Thyroid gland (tissue), 4 donors: ENCODE measurements around the gene NFKB1. TPM values are rescaled to one million over a fixed set of nuclear protein-coding genes. Genes with fewer than 3 reads are reported as not detected.

Experiments used
- DNase-seq, 2 donors: peaks; one replicate each; pipeline ENCODE4 v3.0.0-alpha.2; 2019
- H3K27ac ChIP-seq, 3 donors: fragments of 200-600 bp; sonication (generic); 1 replicate in 2 of 3; 2 replicates in 1 of 3; pipeline ENCODE4 v1.5.1; 2016 to 2019; ENCODE audit warnings: mild to moderate bottlenecking in 1 of 3, moderate library complexity in 1 of 3
- H3K27me3 ChIP-seq: fragments of 200-600 bp; sonication (generic); one replicate; pipeline ENCODE4 v1.5.1; 2019
- H3K36me3 ChIP-seq, 2 donors: fragments of 200-600 bp; sonication (generic); one replicate each; pipeline ENCODE4 v1.5.1; 2016 to 2019
- H3K4me1 ChIP-seq, 2 donors: fragments of 200-600 bp; sonication (generic); one replicate each; pipeline ENCODE4 v1.5.1; 2017 to 2019
- H3K4me3 ChIP-seq, 3 donors: fragments of 200-600 bp; sonication (generic); replicated peaks in 1 of 3; 1 replicate in 2 of 3; 2 replicates in 1 of 3; pipeline ENCODE4 v1.5.1; 2016; ENCODE audit warnings: mild to moderate bottlenecking in 1 of 3
- H3K9me3 ChIP-seq: fragments of 200-600 bp; sonication (generic); one replicate; pipeline ENCODE4 v1.5.1; 2017
- POLR2A ChIP-seq, 2 donors: fragments of 450-650 bp; IDR thresholded peaks; one replicate each; pipeline ENCODE4 v1.6.1; 2017; ENCODE audit warnings: antibody characterized with exemption in 2 of 2, mild to moderate bottlenecking in 2 of 2, moderate library complexity in 1 of 2
- WGBS, 2 donors: methylation state at CpG; one replicate each; pipeline ENCODE4 v1.1.5; 2017; 5-methylcytosine and 5-hydroxymethylcytosine counted together
- intact Hi-C: fragments of 100-400 bp; cut with DNase I; formaldehyde crosslinking; loops from one replicate; pipeline ENCODE4 v1.15.1; 2023
- total RNA-seq, 4 donors: library from RNA; depleted of rRNA; stranded (reverse); fragments of >200 nt; gene quantifications; one replicate each; pipeline ENCODE4 v1.2.3, GENCODE V29; 2016
- TF ChIP-seq, protein P1 (sequence below), 6 experiments: fragments of 200-600 bp in 3 of 6; fragments of 450-650 bp in 3 of 6; sonication (generic) in 3 of 6; IDR thresholded peaks; one replicate each; pipeline ENCODE4 v1.5.1; 2016 to 2019; ENCODE audit warnings: antibody characterized with exemption in 6 of 6, mild to moderate bottlenecking in 2 of 6, inconsistent platforms in 1 of 6, moderate library complexity in 1 of 6

Gene NFKB1
- total RNA-seq, 4 donors from 2014 or later = 33.5 to 50.0 (median 41.8) TPM

DNA sequence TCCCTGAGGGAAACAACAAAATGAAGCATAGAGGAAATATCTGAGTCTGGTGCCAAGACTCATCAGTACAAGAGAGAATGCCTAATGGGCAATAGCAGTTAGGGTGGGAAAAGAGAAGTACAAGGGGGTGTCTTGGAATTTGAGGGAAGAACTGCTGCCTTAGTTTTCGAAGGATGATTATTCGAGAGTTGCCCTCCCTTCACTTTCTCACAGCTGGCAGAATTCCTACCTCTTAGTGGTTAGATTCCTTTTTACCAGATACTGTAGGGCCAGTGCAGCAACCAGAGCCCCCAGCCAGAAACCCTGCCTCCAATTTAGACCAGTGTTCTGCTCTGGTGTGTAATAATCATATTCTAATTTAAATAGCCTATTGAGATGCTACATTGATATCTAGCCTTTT, 56.5 kb downstream of the NFKB1 start:
- TF ChIP-seq, protein P1, sequence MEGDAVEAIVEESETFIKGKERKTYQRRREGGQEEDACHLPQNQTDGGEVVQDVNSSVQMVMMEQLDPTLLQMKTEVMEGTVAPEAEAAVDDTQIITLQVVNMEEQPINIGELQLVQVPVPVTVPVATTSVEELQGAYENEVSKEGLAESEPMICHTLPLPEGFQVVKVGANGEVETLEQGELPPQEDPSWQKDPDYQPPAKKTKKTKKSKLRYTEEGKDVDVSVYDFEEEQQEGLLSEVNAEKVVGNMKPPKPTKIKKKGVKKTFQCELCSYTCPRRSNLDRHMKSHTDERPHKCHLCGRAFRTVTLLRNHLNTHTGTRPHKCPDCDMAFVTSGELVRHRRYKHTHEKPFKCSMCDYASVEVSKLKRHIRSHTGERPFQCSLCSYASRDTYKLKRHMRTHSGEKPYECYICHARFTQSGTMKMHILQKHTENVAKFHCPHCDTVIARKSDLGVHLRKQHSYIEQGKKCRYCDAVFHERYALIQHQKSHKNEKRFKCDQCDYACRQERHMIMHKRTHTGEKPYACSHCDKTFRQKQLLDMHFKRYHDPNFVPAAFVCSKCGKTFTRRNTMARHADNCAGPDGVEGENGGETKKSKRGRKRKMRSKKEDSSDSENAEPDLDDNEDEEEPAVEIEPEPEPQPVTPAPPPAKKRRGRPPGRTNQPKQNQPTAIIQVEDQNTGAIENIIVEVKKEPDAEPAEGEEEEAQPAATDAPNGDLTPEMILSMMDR (IDR thresholded peaks at IDR 0.05) = no peak
- no peak for TF ChIP-seq POLR2A (IDR thresholded peaks at IDR 0.05)
- intact Hi-C loops = no loop called here
- Histone ChIP-seq H3K4me3 (no peak overlapping the region), H3K9me3 (no peaks in the 10 kb centered on the region), H3K27me3 (no peaks in the 10 kb centered on the region), H3K4me1 (peaks cover 0 to 11% of the 10 kb centered on the region in 2 donors), H3K36me3 (no peaks in the 10 kb centered on the region), H3K27ac (no peak overlapping the region)
- WGBS, 2 donors = 84 to 85% methylated on average over 2 of the region's 2 CpGs
- DNase-seq = no peak

DNA sequence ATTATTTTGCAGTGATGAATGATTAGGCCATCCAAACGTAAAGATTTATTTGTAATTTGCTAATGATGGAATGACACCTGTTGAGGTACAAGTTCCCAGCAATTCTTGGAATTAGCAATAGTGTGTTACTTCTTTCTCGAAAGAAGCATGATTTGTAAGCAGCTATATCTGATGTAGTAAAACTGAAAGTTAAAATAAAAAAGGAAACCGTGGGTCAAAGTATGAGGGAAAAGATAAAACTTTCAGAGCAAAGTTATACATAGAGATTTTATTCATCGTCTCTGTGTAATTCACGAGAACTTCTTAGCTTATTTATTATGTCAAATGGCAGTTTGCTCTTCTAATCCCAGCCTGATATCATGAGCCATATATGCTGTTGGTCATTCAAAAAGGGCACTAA, 59.0 kb downstream of the NFKB1 start:
- intact Hi-C loops = no loop called here
- WGBS, 2 donors = 61 to 71% methylated on average over 5 of the region's 5 CpGs
- Histone ChIP-seq H3K9me3 (no peaks in the 10 kb centered on the region), H3K36me3 (no peaks in the 10 kb centered on the region), H3K4me1 (no peaks in the 10 kb centered on the region), H3K27me3 (no peaks in the 10 kb centered on the region), H3K4me3 (no peak overlapping the region), H3K27ac (no peak overlapping the region)
- DNase-seq = no peak
- no peak for TF ChIP-seq POLR2A (IDR thresholded peaks at IDR 0.05)
- TF ChIP-seq, protein P1 (IDR thresholded peaks at IDR 0.05) = no peak

DNA sequence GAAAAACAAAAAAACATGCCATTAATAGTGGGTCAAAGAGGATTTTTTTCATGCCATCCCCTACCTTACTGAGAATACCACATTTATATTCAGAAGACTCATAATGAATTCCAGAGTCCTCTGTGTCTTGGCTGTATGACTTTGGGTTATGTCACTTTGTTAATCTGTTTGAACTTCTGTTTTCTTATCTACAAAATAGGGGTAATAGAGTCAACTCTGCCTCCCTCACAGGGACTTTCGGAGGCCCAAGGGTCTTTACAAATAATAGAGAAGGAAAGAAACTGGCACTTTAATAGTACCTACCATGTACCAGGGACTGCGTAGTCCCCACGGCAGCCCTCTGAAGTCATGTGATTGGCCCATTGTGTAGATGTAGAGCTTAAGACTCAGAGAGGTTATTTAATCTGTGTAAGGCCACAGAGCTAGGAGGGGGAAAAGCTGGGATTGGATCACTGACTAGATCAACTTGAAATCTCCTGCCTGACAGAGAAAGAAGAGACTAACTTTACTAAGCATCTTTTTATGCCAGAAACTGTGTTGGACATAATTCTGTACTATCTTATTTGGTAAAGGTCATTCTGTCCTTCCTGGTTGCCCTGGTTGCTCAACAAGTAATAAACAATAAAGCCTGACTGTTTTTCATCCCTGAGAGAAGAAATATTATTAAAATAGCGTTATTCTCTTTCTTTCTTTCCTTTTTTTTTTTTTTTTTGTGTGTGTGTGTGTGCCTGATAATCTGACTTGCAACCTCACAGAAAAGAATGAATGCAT, 59.6 kb downstream of the NFKB1 start:
- Histone ChIP-seq H3K4me3 (no peak overlapping the region), H3K36me3 (no peaks in the 10 kb centered on the region), H3K27ac (no peak overlapping the region), H3K9me3 (no peaks in the 10 kb centered on the region), H3K27me3 (no peaks in the 10 kb centered on the region), H3K4me1 (peaks cover 0 to under 1% of the 10 kb centered on the region in 2 donors)
- intact Hi-C loops = no loop called here
- 72 to 88% methylated on average over 4 of the region's 4 CpGs for WGBS, 2 donors
- TF ChIP-seq, protein P1 (IDR thresholded peaks at IDR 0.05) = no peak
- TF ChIP-seq POLR2A (IDR thresholded peaks at IDR 0.05) = no peak
- no peak for DNase-seq

DNA sequence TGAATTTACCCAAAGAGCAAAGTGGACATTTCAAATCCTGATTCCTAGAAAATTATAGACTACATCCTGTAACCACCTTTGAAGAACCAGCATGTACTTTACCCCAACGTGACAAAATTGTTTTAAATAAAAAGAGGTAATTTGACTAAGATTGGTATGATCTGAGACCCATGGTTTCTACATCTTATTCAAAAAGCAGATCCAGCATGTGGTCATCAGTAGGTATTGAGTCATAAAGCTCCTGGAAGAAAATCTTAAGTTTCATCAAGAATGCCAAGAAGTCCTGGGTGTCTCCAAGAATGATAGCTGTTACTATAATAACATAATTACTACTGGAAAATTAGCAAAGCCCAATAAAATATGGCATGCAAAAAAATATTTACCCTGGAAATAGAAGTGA, 61.8 kb downstream of the NFKB1 start:
- 87 to 92% methylated on average over 1 of the region's 1 CpG for WGBS, 2 donors
- Histone ChIP-seq H3K27me3 (no peaks in the 10 kb centered on the region), H3K36me3 (no peaks in the 10 kb centered on the region), H3K4me1 (peaks cover 0 to 6% of the 10 kb centered on the region in 2 donors), H3K4me3 (no peak overlapping the region), H3K27ac (no peak overlapping the region), H3K9me3 (no peaks in the 10 kb centered on the region)
- intact Hi-C loops = no loop called here
- DNase-seq = no peak
- TF ChIP-seq, protein P1 (IDR thresholded peaks at IDR 0.05) = no peak
- TF ChIP-seq POLR2A (IDR thresholded peaks at IDR 0.05) = no peak

DNA sequence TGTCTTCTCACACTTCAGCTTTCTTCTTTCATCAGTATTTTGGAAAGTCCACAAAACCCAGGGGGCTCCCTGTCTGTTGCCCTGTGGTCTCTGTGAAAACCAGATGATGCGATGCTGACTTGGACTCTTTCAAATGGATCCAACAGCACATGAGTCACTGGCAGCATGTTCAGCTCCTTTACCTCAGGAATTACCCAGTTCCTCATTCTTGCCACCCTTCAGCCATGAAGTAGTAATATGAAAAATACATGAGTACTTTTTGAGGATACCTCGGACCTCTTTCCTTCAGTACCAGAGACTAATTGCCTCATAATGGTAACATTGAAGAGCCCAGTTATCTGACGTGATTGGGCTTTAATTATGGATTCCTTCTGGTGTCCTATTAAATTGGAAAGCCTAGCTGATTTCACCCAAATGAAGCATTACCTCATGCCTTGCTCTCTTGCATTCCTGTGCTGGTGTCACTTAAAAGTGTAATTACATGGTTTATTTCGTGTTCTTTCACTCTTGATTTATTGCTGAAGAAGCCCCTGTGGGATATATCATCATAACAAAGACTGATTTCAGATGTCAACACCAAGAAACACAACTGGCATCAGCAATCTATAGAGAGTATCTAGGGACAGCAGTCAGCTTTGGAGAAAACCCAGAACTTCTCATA, 63.4 kb downstream of the NFKB1 start:
- Histone ChIP-seq H3K4me1 (peaks cover 0 to 6% of the 10 kb centered on the region in 2 donors), H3K27me3 (no peaks in the 10 kb centered on the region), H3K36me3 (no peaks in the 10 kb centered on the region), H3K4me3 (no peak overlapping the region), H3K9me3 (no peaks in the 10 kb centered on the region), H3K27ac (no peak overlapping the region)
- WGBS, 2 donors = 80 to 84% methylated on average over 4 of the region's 4 CpGs
- intact Hi-C loops = no loop called here
- no peak for TF ChIP-seq POLR2A (IDR thresholded peaks at IDR 0.05)
- TF ChIP-seq, protein P1 (IDR thresholded peaks at IDR 0.05) = no peak
- DNase-seq = no peak
